ENCODE data around the gene CFAP54.

The CFAP54 gene

GRCh38 chr12:96445691-96446583, 43.4 kb upstream of the CFAP54 start:
- TF ChIP-seq POLR2AphosphoS5 (IDR thresholded peaks at IDR 0.05; ENCODE audit: low read depth, low read length) (peak; percentile 69), TAF1 (IDR thresholded peaks at IDR 0.05; ENCODE audit: borderline replicate concordance, insufficient read depth, low read length) (no peak; the same call in 1 of the 2 replicates), FOXP2 (optimal IDR thresholded peaks at IDR 0.05; ENCODE audit: borderline replicate concordance, extremely low read depth, extremely low read length, insufficient read depth) (no peak), SIN3A (IDR thresholded peaks at IDR 0.05; ENCODE audit: borderline replicate concordance, insufficient read depth, low read length) (peak; percentile 91; the same call in 1 of the 2 replicates)
- TF ChIP-seq, protein P1, sequence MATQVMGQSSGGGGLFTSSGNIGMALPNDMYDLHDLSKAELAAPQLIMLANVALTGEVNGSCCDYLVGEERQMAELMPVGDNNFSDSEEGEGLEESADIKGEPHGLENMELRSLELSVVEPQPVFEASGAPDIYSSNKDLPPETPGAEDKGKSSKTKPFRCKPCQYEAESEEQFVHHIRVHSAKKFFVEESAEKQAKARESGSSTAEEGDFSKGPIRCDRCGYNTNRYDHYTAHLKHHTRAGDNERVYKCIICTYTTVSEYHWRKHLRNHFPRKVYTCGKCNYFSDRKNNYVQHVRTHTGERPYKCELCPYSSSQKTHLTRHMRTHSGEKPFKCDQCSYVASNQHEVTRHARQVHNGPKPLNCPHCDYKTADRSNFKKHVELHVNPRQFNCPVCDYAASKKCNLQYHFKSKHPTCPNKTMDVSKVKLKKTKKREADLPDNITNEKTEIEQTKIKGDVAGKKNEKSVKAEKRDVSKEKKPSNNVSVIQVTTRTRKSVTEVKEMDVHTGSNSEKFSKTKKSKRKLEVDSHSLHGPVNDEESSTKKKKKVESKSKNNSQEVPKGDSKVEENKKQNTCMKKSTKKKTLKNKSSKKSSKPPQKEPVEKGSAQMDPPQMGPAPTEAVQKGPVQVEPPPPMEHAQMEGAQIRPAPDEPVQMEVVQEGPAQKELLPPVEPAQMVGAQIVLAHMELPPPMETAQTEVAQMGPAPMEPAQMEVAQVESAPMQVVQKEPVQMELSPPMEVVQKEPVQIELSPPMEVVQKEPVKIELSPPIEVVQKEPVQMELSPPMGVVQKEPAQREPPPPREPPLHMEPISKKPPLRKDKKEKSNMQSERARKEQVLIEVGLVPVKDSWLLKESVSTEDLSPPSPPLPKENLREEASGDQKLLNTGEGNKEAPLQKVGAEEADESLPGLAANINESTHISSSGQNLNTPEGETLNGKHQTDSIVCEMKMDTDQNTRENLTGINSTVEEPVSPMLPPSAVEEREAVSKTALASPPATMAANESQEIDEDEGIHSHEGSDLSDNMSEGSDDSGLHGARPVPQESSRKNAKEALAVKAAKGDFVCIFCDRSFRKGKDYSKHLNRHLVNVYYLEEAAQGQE (IDR thresholded peaks at IDR 0.05; ENCODE audit: insufficient read depth in 1 of 2, low read depth in 2 of 2, low read length in 2 of 2): peak in 1 of 2 experiments; percentile 81; a peak in 2 of 4 replicates

GRCh38 chr12:96447256-96447655, 42.1 kb upstream of the CFAP54 start:
- TF ChIP-seq FOXP2 (optimal IDR thresholded peaks at IDR 0.05; ENCODE audit: borderline replicate concordance, extremely low read depth, extremely low read length, insufficient read depth): no peak
- no peak for TF ChIP-seq SIN3A (IDR thresholded peaks at IDR 0.05; ENCODE audit: borderline replicate concordance, insufficient read depth, low read length)

- TF ChIP-seq FOXP2 (optimal IDR thresholded peaks at IDR 0.05; ENCODE audit: borderline replicate concordance, extremely low read depth, extremely low read length, insufficient read depth) (peak; percentile 32), TAF1 (IDR thresholded peaks at IDR 0.05; ENCODE audit: borderline replicate concordance, insufficient read depth, low read length) (no peak), SIN3A (IDR thresholded peaks at IDR 0.05; ENCODE audit: borderline replicate concordance, insufficient read depth, low read length) (no peak), POLR2AphosphoS5 (IDR thresholded peaks at IDR 0.05; ENCODE audit: low read depth, low read length) (no peak)
- TF ChIP-seq, protein P1 (IDR thresholded peaks at IDR 0.05; ENCODE audit: insufficient read depth in 1 of 2, low read depth in 2 of 2, low read length in 2 of 2): no peak
Measured at GRCh38 chr12:96448300-96448699, 41.1 kb upstream of the CFAP54 start.

DNA sequence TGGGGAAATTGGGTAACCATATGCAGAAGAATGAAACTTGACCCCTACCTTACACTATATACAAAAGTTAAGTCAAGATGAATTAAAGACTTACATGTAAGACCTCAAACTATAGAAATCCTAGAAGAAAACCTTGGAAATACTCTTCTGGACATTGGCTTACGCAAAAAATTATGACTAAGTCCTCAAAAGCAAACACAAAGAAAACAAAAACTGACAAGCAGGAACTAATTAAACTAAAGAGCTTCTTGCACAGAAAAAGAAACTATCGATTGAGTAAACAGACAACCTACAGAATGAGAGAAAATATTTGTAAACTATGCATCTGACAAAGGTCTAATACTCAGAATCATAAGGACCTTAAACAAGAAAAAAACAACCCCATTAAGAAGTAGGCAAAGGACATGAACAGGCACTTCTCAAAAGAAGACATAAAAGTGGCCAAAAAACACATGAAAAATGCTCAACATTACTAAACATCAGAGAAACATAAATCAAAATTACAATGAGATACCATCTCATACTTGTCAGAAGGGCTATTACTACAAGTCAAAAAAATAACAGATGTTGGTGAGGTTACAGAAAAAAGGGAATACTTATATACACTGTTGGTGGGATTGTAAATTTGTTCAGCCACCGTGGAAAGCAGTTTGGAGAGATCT, 37.0 kb upstream of the CFAP54 start:
- TF ChIP-seq SIN3A (IDR thresholded peaks at IDR 0.05; ENCODE audit: borderline replicate concordance, insufficient read depth, low read length): no peak
- TF ChIP-seq TAF1 (IDR thresholded peaks at IDR 0.05; ENCODE audit: borderline replicate concordance, insufficient read depth, low read length): no peak
- no peak for TF ChIP-seq FOXP2 (optimal IDR thresholded peaks at IDR 0.05; ENCODE audit: borderline replicate concordance, extremely low read depth, extremely low read length, insufficient read depth)

GRCh38 chr12:96454396-96454795, 35.0 kb upstream of the CFAP54 start:
- TF ChIP-seq TAF1 (IDR thresholded peaks at IDR 0.05; ENCODE audit: borderline replicate concordance, insufficient read depth, low read length) (no peak), FOXP2 (optimal IDR thresholded peaks at IDR 0.05; ENCODE audit: borderline replicate concordance, extremely low read depth, extremely low read length, insufficient read depth) (no peak), POLR2AphosphoS5 (IDR thresholded peaks at IDR 0.05; ENCODE audit: low read depth, low read length) (no peak), SIN3A (IDR thresholded peaks at IDR 0.05; ENCODE audit: borderline replicate concordance, insufficient read depth, low read length) (no peak)
- TF ChIP-seq, protein P1 (IDR thresholded peaks at IDR 0.05; ENCODE audit: insufficient read depth in 1 of 2, low read depth in 2 of 2, low read length in 2 of 2): no peak
